HG02938 (cell line): ENCODE results near the gene SPESP1.

Experiments used
- ATAC-seq: cut with Tn5 transposase; IDR thresholded peaks from one replicate; pipeline ENCODE4 v1.9.1; 2021; ENCODE audit warnings: mild to moderate bottlenecking, moderate library complexity; ENCODE audit not compliant: unreplicated experiment

The SPESP1 gene

GRCh38 chr15:68990231-68990991, 60.1 kb downstream of the SPESP1 start:
- ATAC-seq, result no peak

DNA sequence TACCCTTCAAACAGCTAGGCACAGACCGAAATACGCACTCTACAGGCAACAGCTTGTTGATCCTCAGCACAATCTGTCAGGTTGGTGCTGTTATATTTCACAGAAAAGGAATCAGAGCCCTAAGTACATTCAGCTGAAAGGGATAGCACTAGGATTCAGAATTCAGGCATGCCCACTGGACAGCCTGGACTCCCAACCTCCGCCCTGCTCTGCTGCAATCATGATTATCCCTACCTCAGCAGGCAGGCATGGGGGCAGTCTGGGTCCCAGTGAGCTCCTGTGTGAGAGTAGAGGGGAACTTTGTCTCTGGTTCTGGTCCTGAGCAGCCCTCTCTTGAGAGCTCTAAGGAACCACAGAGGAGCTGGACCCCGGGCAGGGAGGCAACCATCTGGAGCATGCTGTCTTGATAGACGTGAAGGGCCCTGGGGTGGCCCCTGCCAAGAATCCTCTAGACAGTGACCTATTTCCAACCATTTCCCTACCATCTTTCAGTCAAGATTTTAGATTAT, 60.7 kb downstream of the SPESP1 start:
- ATAC-seq, result no peak

DNA sequence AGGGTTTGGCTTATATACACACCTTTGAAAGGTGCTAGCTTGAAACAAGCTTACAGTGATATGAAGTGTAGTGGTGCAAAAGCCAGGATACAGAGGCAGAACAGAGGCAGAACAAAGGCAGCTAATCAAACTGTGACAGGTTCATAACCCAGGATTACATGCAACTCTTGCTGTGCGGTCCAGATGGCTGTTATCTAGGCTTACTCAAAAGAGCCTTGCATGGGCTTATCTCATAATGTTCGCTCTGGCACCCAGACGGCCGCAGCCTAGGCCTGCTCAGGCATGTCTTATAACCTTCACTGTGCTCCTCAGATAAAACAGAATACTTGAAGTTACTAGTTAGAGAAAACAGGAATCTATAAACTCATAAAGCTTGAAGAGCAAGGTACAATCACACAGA, 61.4 kb downstream of the SPESP1 start:
- no peak for ATAC-seq

- ATAC-seq, result no peak
These were observed 62.4 kb downstream of the SPESP1 start for GRCh38 chr15:68992696-68993095.

DNA sequence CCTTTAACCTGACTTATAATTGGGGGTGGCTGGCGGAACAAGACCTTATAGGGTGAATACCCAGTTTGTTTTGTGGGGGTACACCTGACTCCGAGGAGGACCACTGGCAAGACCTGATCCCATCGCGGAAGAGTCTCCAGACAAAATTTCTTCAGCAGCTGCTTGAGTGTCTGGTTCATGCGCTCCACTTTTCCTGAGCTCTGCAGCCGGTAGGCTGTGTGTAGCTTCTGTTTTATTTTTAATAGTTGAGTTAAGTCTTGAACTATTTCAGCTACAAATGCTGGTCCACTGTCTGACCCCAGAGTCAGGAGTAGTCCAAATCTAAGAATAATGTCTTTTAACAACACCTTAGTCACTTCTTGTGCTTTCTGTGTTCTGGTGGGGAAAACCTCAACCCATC, 63.0 kb downstream of the SPESP1 start:
- ATAC-seq, result no peak

GRCh38 chr15:68994149-68994548, 63.8 kb downstream of the SPESP1 start:
- no peak for ATAC-seq

GRCh38 chr15:68994981-68995761, 64.8 kb downstream of the SPESP1 start:
- ATAC-seq, result no peak
